Daoy (cell line): Measurements from ENCODE around the gene ARRB2. TPM values are rescaled to one million over a fixed set of nuclear protein-coding genes. Genes with fewer than 3 reads are reported as not detected.

ENCODE experiments used
- DNase-seq: peaks from one replicate; pipeline ENCODE4 v3.0.0-alpha.2; 2015; ENCODE audit warnings: low read depth
- total RNA-seq: library from RNA; depleted of rRNA; stranded (reverse); fragments of >200 nt; shearing (Covaris generic); gene quantifications from 2 replicates; pipeline ENCODE4 v1.2.3, GENCODE V29; 2014; rRNA removed

ARRB2 gene
- total RNA-seq, 1 experiment from 2014 or later = 10.7 TPM

DNA sequence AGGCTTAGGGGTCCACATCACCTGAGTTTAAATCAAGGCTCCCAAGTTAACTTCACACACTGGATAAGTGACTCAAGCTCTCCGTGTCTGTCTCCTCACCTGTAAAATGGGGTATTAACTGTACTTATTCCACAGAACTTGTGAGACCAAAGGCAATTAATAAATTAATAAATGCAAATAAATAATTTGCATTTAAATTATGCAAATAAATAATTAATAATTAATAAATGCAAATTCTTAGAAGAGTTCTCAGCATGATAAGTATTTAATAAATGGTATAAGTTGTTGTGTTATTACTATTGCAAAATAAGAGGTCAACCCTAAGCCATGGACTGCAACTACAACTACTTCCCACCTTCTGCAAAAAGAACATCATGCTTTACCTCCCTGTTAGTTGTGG is 43.0 kb downstream of the ARRB2 start:
- no peak for DNase-seq

DNA sequence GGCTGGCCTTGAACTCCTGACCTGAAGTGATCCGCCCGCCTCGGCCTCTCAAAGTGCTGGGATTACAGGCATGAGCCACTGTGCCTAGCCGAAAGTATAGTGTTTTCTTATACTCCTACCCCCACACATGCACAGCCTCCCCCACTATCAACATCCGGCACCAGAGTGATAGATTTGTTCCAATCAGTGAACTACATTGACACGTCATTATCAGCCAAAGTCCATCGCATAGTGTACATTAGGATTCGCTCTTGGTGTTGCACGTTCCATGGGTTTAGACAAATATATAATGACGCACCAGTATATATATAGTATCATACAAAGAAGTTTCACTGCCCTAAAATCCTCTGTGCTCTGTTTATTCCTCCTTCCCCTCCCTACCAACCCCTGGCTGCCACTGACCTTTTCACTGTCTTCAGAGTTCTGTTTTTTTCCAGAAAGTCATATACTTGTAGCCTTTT is 49.4 kb downstream of the ARRB2 start:
- no peak for DNase-seq

DNA sequence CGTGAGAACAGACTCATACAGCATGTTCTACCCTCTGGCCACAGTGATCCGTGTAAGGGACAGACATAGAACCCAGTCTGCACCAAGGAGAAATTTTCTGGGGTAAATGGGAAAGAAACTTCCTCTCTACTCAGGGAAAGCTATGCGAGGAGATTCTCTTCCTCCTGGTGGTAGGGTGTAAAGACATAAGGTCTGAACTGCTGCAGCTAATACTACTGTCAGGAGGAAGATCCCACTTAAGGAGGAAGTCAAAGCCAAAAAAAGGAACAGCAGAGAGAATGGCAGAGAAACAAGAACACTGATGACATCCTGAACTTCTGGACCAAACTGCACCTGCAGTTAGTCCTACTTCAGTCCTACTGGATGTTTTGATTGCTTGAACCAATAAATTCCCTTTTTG is 54.2 kb downstream of the ARRB2 start:
- DNase-seq = no peak

- no peak for DNase-seq
Observed at GRCh38 chr17:4766201-4766600, 55.8 kb downstream of the ARRB2 start.

DNA sequence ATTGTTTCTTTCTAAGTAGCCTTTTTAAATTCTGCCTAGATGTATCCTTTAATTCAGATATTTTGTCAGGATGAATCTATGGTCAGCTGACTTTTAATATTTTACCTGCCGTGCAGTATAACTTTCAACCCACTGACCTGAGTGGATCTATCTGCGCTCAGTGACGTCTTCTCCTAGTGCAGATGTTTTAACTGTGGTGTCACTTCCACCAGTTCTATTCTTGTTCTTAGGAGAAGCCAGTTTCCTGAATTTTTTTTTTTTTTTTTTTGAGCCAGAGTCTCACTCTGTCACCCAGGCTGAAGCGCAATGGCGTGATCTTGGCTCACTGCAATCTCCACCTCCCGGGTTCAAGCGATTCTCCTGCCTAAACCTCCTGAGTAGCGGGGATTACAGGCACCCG is 56.3 kb downstream of the ARRB2 start:
- DNase-seq = no peak

DNA sequence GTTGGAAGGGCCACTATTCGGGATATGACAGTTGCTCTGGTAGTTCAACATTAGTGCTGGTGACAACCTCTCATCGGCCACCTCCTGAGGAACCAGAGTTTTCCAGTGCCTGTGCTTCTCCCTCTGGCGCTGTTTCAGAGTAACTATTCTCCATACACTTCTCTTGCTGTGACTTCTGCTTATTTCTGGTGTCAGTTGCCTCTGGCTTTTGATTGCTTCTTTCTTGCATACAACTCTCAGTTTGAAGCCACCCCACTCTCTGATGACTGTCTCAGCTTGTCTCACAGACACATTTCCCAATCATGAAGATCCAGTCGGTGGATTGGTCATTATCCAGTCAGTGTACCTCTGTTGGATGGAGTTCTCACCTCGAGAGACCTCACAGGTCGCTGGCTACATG is 57.9 kb downstream of the ARRB2 start:
- DNase-seq = no peak

- no peak for DNase-seq
Observed at GRCh38 chr17:4769628-4770027, 59.2 kb downstream of the ARRB2 start.

Other genes with a start within 250 kb of the ARRB2 start
- not detected in 2 replicates for gene SPNS2, start 211.8 kb upstream of the ARRB2 start, total RNA-seq
- gene MYBBP1A, start 155.2 kb upstream of the ARRB2 start, total RNA-seq = 174 and 179 TPM in 2 replicates
- gene GGT6, start 150.1 kb upstream of the ARRB2 start, total RNA-seq = not detected in 2 replicates
- not detected in 2 replicates for gene SMTNL2, start 126.1 kb upstream of the ARRB2 start, total RNA-seq
- gene ALOX15, start 69.0 kb upstream of the ARRB2 start, total RNA-seq = not detected in 2 replicates
- gene PELP1, start 6.5 kb upstream of the ARRB2 start, total RNA-seq = 31.8 and 35.1 TPM in 2 replicates
- 23.9 and 29.3 TPM in 2 replicates for gene MED11, start 20.8 kb downstream of the ARRB2 start, total RNA-seq
- 1.1 TPM in 1 of 2 replicates, not detected in the other for gene ZMYND15, start 29.2 kb downstream of the ARRB2 start, total RNA-seq
- 3.0 and 3.8 TPM in 2 replicates for gene CXCL16, start 29.3 kb downstream of the ARRB2 start, total RNA-seq
- gene TM4SF5, start 61.3 kb downstream of the ARRB2 start, total RNA-seq = not detected in 2 replicates
- gene VMO1, start 75.7 kb downstream of the ARRB2 start, total RNA-seq = not detected in 2 replicates
- gene GLTPD2, start 78.3 kb downstream of the ARRB2 start, total RNA-seq = not detected in 2 replicates
- 361 and 379 TPM in 2 replicates for gene PSMB6, start 85.5 kb downstream of the ARRB2 start, total RNA-seq
- gene PLD2, start 96.5 kb downstream of the ARRB2 start, total RNA-seq = 3.7 and 9.2 TPM in 2 replicates
- gene MINK1, start 122.7 kb downstream of the ARRB2 start, total RNA-seq = 10.8 and 13.8 TPM in 2 replicates
- gene C17orf107, start 188.9 kb downstream of the ARRB2 start, total RNA-seq = 0.17 TPM in 1 of 2 replicates, not detected in the other
- gene CHRNE, start 192.5 kb downstream of the ARRB2 start, total RNA-seq = 1.1 TPM in 1 of 2 replicates, not detected in the other
- gene GP1BA, start 221.6 kb downstream of the ARRB2 start, total RNA-seq = 0.23 TPM in 1 of 2 replicates, not detected in the other
- 82.4 and 112 TPM in 2 replicates for gene SLC25A11, start 229.4 kb downstream of the ARRB2 start, total RNA-seq
- 31.8 and 39.1 TPM in 2 replicates for gene RNF167, start 229.6 kb downstream of the ARRB2 start, total RNA-seq
- gene PFN1, start 237.9 kb downstream of the ARRB2 start, total RNA-seq = 1,218 and 1,358 TPM in 2 replicates
- 1.8 and 5.2 TPM in 2 replicates for gene ENO3, start 240.5 kb downstream of the ARRB2 start, total RNA-seq